ENCODE measurements around the gene ADAM23. TPM values are rescaled to one million over a fixed set of nuclear protein-coding genes. Genes with fewer than 3 reads are reported as not detected.
A peak's percentile ranks its signal among the peaks of the same experiment; 100 is the strongest.

Gene ADAM23
- total RNA-seq, 1 experiment from 2014 or later, result 4.9 TPM

GRCh38 chr2:206443735-206444527, 599 bp downstream of the ADAM23 start:
- DNase-seq (ENCODE audit: low spot score), result no peak

- DNase-seq (ENCODE audit: low spot score), result no peak
Measured at GRCh38 chr2:206445948-206446347, 2.6 kb downstream of the ADAM23 start.

DNA sequence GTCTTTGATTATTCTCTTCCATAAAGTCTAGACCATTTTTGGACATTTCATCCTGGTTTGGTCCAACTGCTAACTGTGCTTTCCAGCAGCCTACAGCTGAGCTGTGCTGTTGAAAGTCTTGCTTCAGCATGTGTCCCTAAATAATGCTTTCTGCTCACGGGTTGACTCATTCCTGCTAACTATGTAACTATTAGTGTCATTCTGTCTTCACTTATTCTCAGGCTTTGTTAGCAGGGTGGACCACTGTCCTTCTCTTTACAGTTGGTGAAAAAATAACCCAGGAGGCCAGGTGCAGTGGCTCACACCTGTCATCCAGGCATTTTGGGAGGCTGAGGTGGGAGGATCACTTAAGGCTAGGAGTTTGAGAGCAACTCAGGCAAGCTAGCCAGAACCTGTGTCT, 8.9 kb downstream of the ADAM23 start:
- DNase-seq (ENCODE audit: low spot score), result no peak

- no peak for DNase-seq (ENCODE audit: low spot score)
Measured at GRCh38 chr2:206452750-206453149, 9.4 kb downstream of the ADAM23 start.

GRCh38 chr2:206456078-206456754, 12.9 kb downstream of the ADAM23 start:
- no peak for DNase-seq (ENCODE audit: low spot score)

DNA sequence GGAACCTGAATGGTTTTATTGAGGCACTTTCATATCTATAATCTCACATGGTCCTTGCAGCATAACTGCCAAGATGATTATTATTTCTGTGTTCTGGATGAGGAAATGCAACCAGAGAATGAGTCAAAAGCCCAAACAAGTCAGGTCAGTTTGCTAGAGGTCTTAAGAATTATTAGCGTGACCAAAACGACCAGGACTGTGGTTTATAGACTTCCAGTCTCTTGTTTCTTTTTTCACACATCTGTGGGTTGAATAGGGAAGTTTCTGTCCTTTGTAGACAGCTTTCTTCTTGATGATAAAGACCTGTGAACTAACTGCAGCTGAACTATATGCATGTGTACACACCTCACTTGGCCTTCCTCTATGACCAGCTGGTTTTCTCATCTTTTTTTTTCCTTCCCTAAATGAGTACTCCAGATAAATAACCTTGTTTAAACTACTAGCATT, 13.9 kb downstream of the ADAM23 start:
- DNase-seq (ENCODE audit: low spot score), result no peak

DNA sequence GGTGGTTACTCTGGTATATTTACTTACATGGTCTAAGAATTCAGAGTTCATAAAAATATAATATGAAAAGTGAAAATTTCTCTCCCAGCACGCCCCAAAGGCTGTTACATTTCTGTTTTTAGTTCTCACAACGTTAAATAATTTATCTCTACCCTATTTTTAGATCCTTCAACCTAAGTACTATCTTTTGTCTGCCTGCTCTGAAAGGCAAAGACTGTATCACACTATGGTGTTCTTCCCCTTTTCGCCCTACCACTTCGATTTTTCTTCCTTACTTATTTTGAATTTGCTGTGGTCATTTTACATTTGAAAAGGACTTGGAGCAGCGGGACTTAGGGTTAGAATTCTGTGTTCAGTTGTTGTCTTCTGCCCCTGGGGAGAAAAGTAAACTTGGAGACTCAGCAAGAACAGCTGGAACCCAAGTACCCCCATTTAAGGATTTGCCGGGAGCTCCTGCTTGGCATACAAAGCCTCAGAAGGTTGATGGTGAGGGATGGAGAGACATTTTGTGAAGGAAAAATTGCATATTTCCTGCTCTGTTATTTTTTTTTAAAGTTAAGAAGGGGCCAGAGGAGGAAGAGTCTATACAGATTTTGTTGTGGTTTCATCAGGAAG, 19.0 kb downstream of the ADAM23 start:
- DNase-seq (ENCODE audit: low spot score), result no peak

DNA sequence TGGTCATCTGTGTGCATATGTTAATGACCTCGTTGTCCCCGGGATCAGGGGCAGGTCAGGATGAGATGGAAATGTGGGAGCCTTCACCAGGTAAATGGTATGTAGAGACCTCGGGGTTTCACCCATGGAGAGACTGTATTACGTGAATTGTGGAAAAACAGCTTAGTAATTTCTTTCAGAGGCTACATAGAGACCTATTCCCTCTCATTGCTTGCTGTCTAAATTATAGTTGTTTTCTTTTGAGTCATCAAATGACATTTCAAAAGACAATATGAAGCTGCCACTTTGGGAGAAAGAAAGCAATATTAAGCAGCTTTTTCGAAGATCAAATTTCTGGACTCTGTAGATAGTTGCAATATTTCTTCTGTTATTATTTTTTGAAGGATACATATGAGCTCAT, 20.4 kb downstream of the ADAM23 start:
- no peak for DNase-seq (ENCODE audit: low spot score)

DNA sequence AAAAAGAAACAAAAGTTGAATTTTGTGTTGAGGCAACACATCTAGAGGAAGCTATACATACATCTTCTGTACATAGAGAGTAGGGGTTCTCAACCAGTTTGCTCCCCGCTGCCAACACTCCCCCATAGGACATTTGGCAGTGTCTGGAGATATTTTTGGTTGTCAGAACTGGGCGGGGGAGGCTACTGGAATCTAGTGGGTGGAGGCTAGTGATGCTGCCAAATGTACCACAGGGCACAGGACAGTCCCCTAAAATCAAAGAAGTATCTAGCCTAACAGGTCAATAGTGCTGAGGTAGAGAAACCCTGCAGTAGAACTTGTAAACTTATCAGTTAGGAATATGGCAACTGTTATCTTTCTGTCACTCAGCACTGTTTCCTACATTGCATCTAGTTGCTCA, 21.3 kb downstream of the ADAM23 start:
- DNase-seq (ENCODE audit: low spot score), result no peak

DNA sequence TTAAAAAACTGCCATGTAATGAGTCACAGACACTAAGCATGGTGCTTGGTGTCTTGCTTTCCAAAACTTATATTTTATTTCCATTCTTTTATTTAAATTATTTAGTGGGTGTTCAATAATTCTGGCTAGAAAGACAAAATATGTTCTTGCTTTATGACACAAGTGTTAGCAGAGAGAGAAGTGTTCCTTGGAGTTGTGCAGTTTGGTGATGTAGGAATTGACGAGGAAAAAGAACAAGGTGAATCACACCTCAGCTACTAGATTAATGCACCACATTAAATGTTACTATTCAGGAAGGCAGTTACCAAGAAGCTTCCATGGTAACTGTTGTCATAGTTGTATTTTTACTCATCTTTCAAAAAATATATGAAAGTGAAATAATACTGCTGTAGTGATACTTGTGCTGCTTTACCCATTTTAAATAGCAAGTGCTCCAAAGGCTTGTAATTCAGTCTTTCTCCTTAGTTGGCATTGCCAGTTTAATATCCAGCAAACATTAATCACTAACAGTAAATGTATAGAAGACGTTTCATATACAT, 28.3 kb downstream of the ADAM23 start:
- no peak for DNase-seq (ENCODE audit: low spot score)

DNA sequence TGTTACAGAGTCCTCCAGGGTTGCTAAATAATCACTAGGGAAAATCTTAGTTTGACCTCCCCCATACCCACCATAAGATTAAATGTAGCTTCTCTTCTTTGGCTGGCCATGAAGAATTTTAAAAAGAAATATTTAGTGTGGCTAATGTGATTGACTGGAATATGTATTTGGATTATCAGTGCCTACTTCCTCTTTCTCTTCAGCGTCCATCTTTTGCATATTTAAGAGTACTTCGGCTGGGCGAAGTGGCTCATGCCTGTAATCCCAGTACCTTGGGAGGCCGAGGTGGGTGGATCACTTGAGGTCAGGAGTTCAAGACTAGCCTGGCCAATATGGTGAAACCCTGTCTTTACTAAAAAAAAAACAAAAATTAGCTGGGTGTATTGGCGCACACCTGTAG, 28.8 kb downstream of the ADAM23 start:
- no peak for DNase-seq (ENCODE audit: low spot score)

DNA sequence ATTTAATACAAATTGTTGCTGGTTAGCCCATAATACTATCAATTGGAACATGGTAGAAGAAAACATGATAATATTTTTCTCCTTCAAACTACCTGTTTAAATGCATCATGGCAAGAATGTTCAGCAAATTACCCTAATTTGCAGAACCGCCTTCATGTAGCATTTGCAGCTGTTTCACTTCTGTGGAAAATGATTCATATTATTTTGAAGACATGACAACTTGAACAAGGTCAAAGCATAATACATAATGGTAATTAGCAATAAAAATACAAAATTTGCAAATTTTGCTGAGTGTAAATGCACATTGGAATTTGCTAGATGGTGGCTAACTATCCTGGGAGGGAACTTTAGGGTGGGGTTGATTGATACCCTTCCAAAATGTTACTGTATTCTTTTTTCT, 30.8 kb downstream of the ADAM23 start:
- DNase-seq (ENCODE audit: low spot score), result no peak

GRCh38 chr2:206477296-206477695, 34.0 kb downstream of the ADAM23 start:
- no peak for DNase-seq (ENCODE audit: low spot score)

- DNase-seq (ENCODE audit: low spot score), result no peak
Measured at GRCh38 chr2:206478340-206478739, 35.0 kb downstream of the ADAM23 start.

DNA sequence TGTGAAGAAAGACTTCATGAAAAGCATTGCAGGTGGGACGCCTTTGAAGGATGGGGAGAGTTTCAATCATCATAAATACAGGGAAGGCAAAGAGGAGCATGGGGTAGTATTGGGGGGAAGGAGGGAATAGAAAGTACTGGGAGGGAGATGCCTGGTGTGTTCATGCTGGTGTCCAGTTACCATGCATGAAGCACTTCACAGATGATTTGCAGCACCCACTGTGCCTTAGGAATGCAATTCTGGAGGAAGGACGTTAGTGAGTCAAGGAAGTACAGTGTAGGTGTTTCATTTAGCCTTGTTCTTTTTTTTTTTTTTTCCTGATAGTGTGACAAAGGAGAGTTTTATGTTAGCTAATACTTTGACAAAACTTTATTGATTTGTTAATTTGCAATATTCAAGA, 36.8 kb downstream of the ADAM23 start:
- no peak for DNase-seq (ENCODE audit: low spot score)

GRCh38 chr2:206480620-206481019, 37.3 kb downstream of the ADAM23 start:
- DNase-seq (ENCODE audit: low spot score), result no peak

GRCh38 chr2:206481056-206481455, 37.7 kb downstream of the ADAM23 start:
- DNase-seq (ENCODE audit: low spot score), result no peak

DNA sequence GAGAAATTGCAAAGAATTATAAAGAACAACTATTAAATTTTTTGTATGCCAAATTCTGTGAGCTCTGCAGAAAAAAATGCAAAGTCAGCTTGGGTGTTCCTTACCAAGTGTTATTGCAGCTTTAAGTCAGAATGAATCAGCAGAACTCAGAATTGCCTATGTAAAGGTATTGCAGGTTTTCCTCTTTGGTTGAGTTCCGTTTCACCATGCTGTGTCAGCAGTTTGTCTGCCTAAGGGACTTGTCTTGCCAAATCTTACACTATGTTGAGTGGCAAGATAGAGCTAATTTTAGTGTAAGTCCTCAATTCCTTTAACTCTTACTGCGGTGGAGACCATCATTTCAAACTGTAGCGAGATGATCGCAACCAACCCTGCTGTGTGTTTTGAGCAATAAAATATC, 38.8 kb downstream of the ADAM23 start:
- peak; percentile 42 for DNase-seq (ENCODE audit: low spot score)

DNA sequence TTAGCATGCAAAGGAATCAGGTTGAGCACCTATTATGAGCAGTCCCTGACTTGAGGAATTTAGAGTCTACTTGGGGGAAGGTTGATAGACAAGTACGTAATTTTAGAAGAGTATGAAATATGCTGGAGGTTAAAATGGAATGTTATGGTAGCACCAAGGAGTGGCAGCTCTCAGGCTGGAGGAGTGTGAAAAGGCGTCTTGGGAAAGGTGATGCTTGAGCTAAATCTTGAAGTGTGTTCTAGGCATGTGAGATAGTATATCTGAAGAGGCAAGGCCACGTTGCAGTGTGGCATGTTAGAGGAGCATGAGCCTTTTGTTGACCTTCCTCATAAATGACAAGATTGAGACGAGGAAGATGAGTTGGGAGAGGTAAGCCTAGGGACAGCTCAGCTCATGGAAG, 39.3 kb downstream of the ADAM23 start:
- DNase-seq (ENCODE audit: low spot score), result no peak

GRCh38 chr2:206488053-206488452, 44.7 kb downstream of the ADAM23 start:
- no peak for DNase-seq (ENCODE audit: low spot score)

- DNase-seq (ENCODE audit: low spot score), result no peak
Measured at GRCh38 chr2:206488623-206489022, 45.3 kb downstream of the ADAM23 start.

GRCh38 chr2:206494061-206494460, 50.7 kb downstream of the ADAM23 start:
- no peak for DNase-seq (ENCODE audit: low spot score)

- no peak for DNase-seq (ENCODE audit: low spot score)
Measured at GRCh38 chr2:206502729-206503128, 59.4 kb downstream of the ADAM23 start.
